Fibroblast of lung (primary cell): Measurements from ENCODE around the gene TRIM72.

Experiments used
- CTCF ChIP-seq, 2 donors: IDR thresholded peaks in 1 of 2; conservative IDR thresholded peaks in 1 of 2; 1 replicate in 1 of 2; 2 replicates in 1 of 2; pipeline ENCODE4 v1.5.1; 2011 to 2012; ENCODE audit warnings: low read length in 2 of 2, control low read depth in 1 of 2, inconsistent platforms in 1 of 2, low read depth in 1 of 2, mild to moderate bottlenecking in 1 of 2
- EZH2 ChIP-seq: IDR thresholded peaks from 2 replicates; pipeline ENCODE4 v1.5.1; 2012; ENCODE audit warnings: low read length, control low read depth, mild to moderate bottlenecking; ENCODE audit errors: missing control alignments

GRCh38 chr16:31251435-31251834 is 37.5 kb downstream of the TRIM72 start:
- TF ChIP-seq CTCF (conservative IDR thresholded peaks at IDR 0.05 in 1 of 2, IDR thresholded peaks at IDR 0.05 in 1 of 2; ENCODE audit: low read depth in 1 of 2, low read length in 2 of 2) (no peak), EZH2 (no peak)
